ENCODE measurements around the gene ZNF774. TPM values are rescaled to one million over a fixed set of nuclear protein-coding genes. Genes with fewer than 3 reads are reported as not detected.

ZNF774 gene
- total and polyA plus RNA-seq, 4 donors: 0.19 to 1.0 (median 0.48) TPM

- DNase-seq (ENCODE audit: low spot score): no peak
- Histone ChIP-seq H3K9me3 (ENCODE audit: control insufficient read depth in 4 of 4, low read length in 3 of 4) (no peaks in the 10 kb centered on the region), H3K27ac (ENCODE audit: low read depth in 1 of 2, low read length in 2 of 2) (no peak overlapping the region), H3K36me3 (ENCODE audit: control insufficient read depth in 4 of 4, insufficient read depth in 3 of 4, low read depth in 1 of 4, low read length in 3 of 4) (peaks cover 0 to 3% (median under 1%) of the 10 kb centered on the region in 4 donors), H3K9ac (ENCODE audit: low read depth in 1 of 2, low read length in 2 of 2) (no peak overlapping the region), H3K27me3 (ENCODE audit: control insufficient read depth in 4 of 4, insufficient read depth in 4 of 4, low read length in 3 of 4) (no peaks in the 10 kb centered on the region), H3K4me1 (ENCODE audit: control insufficient read depth in 4 of 4, insufficient read depth in 4 of 4, low read length in 3 of 4) (peaks cover 0 to 2% (median 0%) of the 10 kb centered on the region in 4 donors), H3K4me3 (ENCODE audit: low read depth in 1 of 3, low read length in 3 of 3) (no peak overlapping the region)
- no peak for TF ChIP-seq FOXA2 (IDR thresholded peaks at IDR 0.05)
- no peak for TF ChIP-seq JUND (IDR thresholded peaks at IDR 0.05)
- TF ChIP-seq NR2F2 (IDR thresholded peaks at IDR 0.05): no peak
- no peak for TF ChIP-seq RXRA (IDR thresholded peaks at IDR 0.05)
- TF ChIP-seq REST (IDR thresholded peaks at IDR 0.05): no peak
- TF ChIP-seq EGR1 (IDR thresholded peaks at IDR 0.05; ENCODE audit: low read depth in 2 of 2): no peak
- no peak for TF ChIP-seq MAX (IDR thresholded peaks at IDR 0.05)
- TF ChIP-seq HNF4A (conservative IDR thresholded peaks at IDR 0.05): no peak
- TF ChIP-seq HNF4G (IDR thresholded peaks at IDR 0.05): no peak
- no peak for TF ChIP-seq CTCF (IDR thresholded peaks at IDR 0.05; ENCODE audit: low read depth, low read length, missing input control)
- no peak for TF ChIP-seq YY1 (IDR thresholded peaks at IDR 0.05)
- TF ChIP-seq GABPA (IDR thresholded peaks at IDR 0.05 in 1 of 2, conservative IDR thresholded peaks at IDR 0.05 in 1 of 2): no peak
- no peak for TF ChIP-seq TAF1 (conservative IDR thresholded peaks at IDR 0.05)
- no peak for TF ChIP-seq ZBTB33 (IDR thresholded peaks at IDR 0.05)
- WGBS: 95% methylated on average over 12 of the region's 12 CpGs
These were observed 42.8 kb downstream of the ZNF774 start for GRCh38 chr15:90394748-90395442.

- Histone ChIP-seq H3K4me1 (ENCODE audit: control insufficient read depth in 4 of 4, insufficient read depth in 4 of 4, low read length in 3 of 4) (peaks cover 0 to 6% (median 1%) of the 10 kb centered on the region in 4 donors), H3K27ac (ENCODE audit: low read depth in 1 of 2, low read length in 2 of 2) (no peak overlapping the region)
- TF ChIP-seq HNF4G (IDR thresholded peaks at IDR 0.05) (no peak), JUND (IDR thresholded peaks at IDR 0.05) (no peak), NR2F2 (IDR thresholded peaks at IDR 0.05) (no peak), MAX (IDR thresholded peaks at IDR 0.05) (no peak), FOXA1 (IDR thresholded peaks at IDR 0.05) (no peak), ATF3 (IDR thresholded peaks at IDR 0.05) (no peak), HNF4A (conservative IDR thresholded peaks at IDR 0.05) (no peak), REST (IDR thresholded peaks at IDR 0.05) (no peak), ZBTB33 (IDR thresholded peaks at IDR 0.05) (no peak), SP1 (IDR thresholded peaks at IDR 0.05) (no peak), YY1 (IDR thresholded peaks at IDR 0.05) (no peak)
These were observed 44.2 kb downstream of the ZNF774 start for GRCh38 chr15:90396321-90396720.

More at GRCh38 chr15:90396321-90396720, 44.2 kb downstream of the ZNF774 start:
- no peaks in the 10 kb centered on the region for H3K9me3 ChIP-seq (ENCODE audit: control insufficient read depth in 4 of 4, low read length in 3 of 4)
- no peaks in the 10 kb centered on the region for H3K27me3 ChIP-seq (ENCODE audit: control insufficient read depth in 4 of 4, insufficient read depth in 4 of 4, low read length in 3 of 4)
- H3K36me3 ChIP-seq (ENCODE audit: control insufficient read depth in 4 of 4, insufficient read depth in 3 of 4, low read depth in 1 of 4, low read length in 3 of 4): peaks cover 0 to 2% (median under 1%) of the 10 kb centered on the region in 4 donors
- WGBS: 90% methylated on average over 4 of the region's 4 CpGs
- no peak overlapping the region for H3K9ac ChIP-seq (ENCODE audit: low read depth in 1 of 2, low read length in 2 of 2)
- H3K4me3 ChIP-seq (ENCODE audit: low read depth in 1 of 3, low read length in 3 of 3): no peak overlapping the region
- DNase-seq (ENCODE audit: low spot score): no peak

Data from liver (tissue), 9 donors.